Measurements from ENCODE around the gene FUT9.

DNA sequence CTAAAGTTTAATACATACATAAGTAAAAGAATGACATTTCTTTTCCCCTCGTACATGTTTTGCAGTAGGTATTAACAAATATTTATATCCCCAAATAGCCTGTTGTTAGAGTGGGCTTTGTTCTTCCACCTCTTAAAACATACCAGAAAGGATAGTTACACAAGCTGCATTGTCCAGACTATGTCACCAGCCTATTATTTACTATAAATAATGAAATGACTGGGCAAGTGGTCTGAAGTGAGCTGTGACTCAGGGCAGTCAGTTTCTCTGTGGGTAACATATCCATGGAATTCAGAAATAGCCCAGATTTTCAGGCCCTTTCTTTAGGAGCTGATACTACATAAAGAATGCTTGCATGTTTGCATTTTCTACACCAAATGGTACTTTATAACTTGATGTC, 60.1 kb downstream of the FUT9 start:
- TF ChIP-seq ATF1 (CRISPR knock-in tag; IDR thresholded peaks at IDR 0.05), result no peak
- no peak for TF ChIP-seq ZNF24 (IDR thresholded peaks at IDR 0.05)
